Endothelial cell (in vitro differentiated cells): ENCODE results near the gene SPATS1. TPM values are rescaled to one million over a fixed set of nuclear protein-coding genes. Genes with fewer than 3 reads are reported as not detected.
"Not testable (repeated sequence)": the region's sequence is repeated elsewhere in the genome, so short reads cannot be mapped to it uniquely, and the experiment has no call there.

Experiments used
- DNase-seq: peaks from one replicate; pipeline ENCODE4 v3.0.0; 2021; ENCODE audit warnings: low spot score
- H3K27ac Mint-ChIP-seq: one replicate; pipeline ENCODE4 v1.8.0; 2021; ENCODE audit warnings: mixed read lengths, inconsistent platforms; ENCODE audit not compliant: unreplicated experiment
- H3K27me3 Mint-ChIP-seq: one replicate; pipeline ENCODE4 v1.8.0; 2021; ENCODE audit warnings: mild to moderate bottlenecking, moderate library complexity, mixed read lengths, inconsistent platforms; ENCODE audit not compliant: unreplicated experiment
- H3K36me3 Mint-ChIP-seq: one replicate; pipeline ENCODE4 v1.8.0; 2021; ENCODE audit warnings: mild to moderate bottlenecking, low read depth, mixed read lengths, inconsistent platforms; ENCODE audit not compliant: unreplicated experiment
- H3K4me1 Mint-ChIP-seq: one replicate; pipeline ENCODE4 v1.8.0; 2021; ENCODE audit warnings: mild to moderate bottlenecking, mixed read lengths, inconsistent platforms; ENCODE audit not compliant: unreplicated experiment
- H3K4me3 Mint-ChIP-seq: one replicate; pipeline ENCODE4 v1.8.0; 2021; ENCODE audit warnings: mild to moderate bottlenecking, mixed read lengths, inconsistent platforms; ENCODE audit not compliant: unreplicated experiment
- H3K9me3 Mint-ChIP-seq: one replicate; pipeline ENCODE4 v1.8.0; 2021; ENCODE audit warnings: mixed read lengths, inconsistent platforms; ENCODE audit not compliant: unreplicated experiment
- total RNA-seq: library from RNA; stranded (reverse); fragmentation: NEBNext Ultra II Directional; extraction: Animal tissue kit (Norgen Biotek cat#: 25700); gene quantifications from one replicate; pipeline ENCODE4 v1.2.1, GENCODE V29; 2021; ENCODE audit not compliant: unreplicated experiment
- TF ChIP-seq, protein P1 (sequence below): fragments of 200-600 bp; sonication (generic); IDR thresholded peaks from one replicate; pipeline ENCODE4 v1.5.0; 2021; ENCODE audit warnings: antibody characterized with exemption; ENCODE audit not compliant: unreplicated experiment

The SPATS1 gene
- total RNA-seq, 1 donor from 2014 or later, result not detected

DNA sequence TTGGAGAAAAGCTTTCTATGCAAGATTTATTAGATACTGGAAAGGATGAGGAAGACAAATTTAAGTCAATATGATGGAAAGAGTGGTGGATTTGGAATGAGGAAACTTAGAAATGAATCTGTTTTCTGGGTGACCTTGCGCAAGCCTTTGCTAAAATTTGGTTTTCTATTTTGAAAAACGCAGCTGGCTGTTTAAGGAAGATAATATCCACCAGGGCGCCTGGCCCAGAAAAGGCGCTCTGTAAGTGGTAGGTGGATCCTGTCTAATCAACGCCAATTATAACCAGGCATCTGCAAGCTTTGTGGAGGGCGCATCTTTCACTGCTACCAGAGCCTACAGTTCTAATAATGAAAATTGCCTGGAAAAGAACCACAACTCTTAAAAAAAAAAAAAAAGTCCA, 398 bp upstream of the SPATS1 start:
- H3K27me3 Mint-ChIP-seq, result peaks cover 3% of the 10 kb centered on the region
- TF ChIP-seq, protein P1, sequence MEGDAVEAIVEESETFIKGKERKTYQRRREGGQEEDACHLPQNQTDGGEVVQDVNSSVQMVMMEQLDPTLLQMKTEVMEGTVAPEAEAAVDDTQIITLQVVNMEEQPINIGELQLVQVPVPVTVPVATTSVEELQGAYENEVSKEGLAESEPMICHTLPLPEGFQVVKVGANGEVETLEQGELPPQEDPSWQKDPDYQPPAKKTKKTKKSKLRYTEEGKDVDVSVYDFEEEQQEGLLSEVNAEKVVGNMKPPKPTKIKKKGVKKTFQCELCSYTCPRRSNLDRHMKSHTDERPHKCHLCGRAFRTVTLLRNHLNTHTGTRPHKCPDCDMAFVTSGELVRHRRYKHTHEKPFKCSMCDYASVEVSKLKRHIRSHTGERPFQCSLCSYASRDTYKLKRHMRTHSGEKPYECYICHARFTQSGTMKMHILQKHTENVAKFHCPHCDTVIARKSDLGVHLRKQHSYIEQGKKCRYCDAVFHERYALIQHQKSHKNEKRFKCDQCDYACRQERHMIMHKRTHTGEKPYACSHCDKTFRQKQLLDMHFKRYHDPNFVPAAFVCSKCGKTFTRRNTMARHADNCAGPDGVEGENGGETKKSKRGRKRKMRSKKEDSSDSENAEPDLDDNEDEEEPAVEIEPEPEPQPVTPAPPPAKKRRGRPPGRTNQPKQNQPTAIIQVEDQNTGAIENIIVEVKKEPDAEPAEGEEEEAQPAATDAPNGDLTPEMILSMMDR, result no peak
- DNase-seq, result no peak
- no peaks in the 10 kb centered on the region for H3K9me3 Mint-ChIP-seq
- H3K36me3 Mint-ChIP-seq, result no peaks in the 10 kb centered on the region
- no peak overlapping the region for H3K27ac Mint-ChIP-seq
- no peak overlapping the region for H3K4me3 Mint-ChIP-seq
- no peaks in the 10 kb centered on the region for H3K4me1 Mint-ChIP-seq

DNA sequence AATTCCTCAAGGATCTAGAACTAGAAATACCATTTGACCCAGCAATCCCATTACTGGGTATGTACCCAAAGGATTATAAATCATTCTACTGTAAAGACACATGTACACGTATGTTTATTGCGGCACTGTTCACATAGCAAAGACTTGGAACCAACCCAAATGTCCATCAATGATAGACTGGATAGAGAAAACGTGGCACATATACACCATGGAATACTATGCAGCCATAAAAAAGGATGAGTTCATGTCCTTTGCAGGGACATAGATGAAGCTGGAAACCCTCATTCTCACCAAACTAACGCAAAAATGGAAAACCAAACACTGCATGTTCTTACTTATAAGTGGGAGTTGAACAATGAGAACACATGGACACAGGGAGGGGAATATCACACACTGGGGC, 4.4 kb downstream of the SPATS1 start:
- not testable (repeated sequence) for H3K4me1 Mint-ChIP-seq, H3K9me3 Mint-ChIP-seq, H3K27ac Mint-ChIP-seq, H3K27me3 Mint-ChIP-seq, H3K4me3 Mint-ChIP-seq, DNase-seq, H3K36me3 Mint-ChIP-seq

- TF ChIP-seq, protein P1, result no peak
- Mint-ChIP-seq H3K9me3 (no peaks in the 10 kb centered on the region), H3K4me1 (no peaks in the 10 kb centered on the region), H3K27me3 (no peaks in the 10 kb centered on the region), H3K4me3 (no peak overlapping the region), H3K36me3 (no peaks in the 10 kb centered on the region), H3K27ac (no peak overlapping the region)
- no peak for DNase-seq
Observed at GRCh38 chr6:44349904-44350649, 7.6 kb downstream of the SPATS1 start.

DNA sequence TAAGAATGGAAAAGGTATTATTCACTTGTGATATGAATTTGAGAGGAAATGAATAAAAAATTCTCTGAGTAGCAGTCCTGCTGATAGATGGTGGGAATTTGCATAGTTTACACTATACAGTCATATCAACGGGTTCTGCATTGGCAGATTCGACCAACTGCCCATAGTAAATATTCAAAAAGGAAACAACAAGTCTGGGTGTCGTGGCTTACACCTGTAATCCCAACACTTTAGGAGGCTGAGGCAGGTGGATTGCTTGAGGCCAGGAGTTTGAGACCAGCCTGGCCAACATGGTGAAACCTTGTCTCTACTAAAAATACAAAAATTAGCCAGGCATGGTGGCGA, 8.2 kb downstream of the SPATS1 start:
- DNase-seq, H3K4me1 Mint-ChIP-seq, H3K4me3 Mint-ChIP-seq, H3K27me3 Mint-ChIP-seq, H3K27ac Mint-ChIP-seq, H3K9me3 Mint-ChIP-seq, H3K36me3 Mint-ChIP-seq: not testable (repeated sequence)

GRCh38 chr6:44352259-44352658, 9.8 kb downstream of the SPATS1 start:
- Mint-ChIP-seq H3K27ac (no peak overlapping the region), H3K36me3 (no peaks in the 10 kb centered on the region), H3K4me1 (no peaks in the 10 kb centered on the region), H3K4me3 (no peak overlapping the region), H3K9me3 (no peaks in the 10 kb centered on the region), H3K27me3 (no peaks in the 10 kb centered on the region)
- no peak for DNase-seq
- TF ChIP-seq, protein P1, result no peak

DNA sequence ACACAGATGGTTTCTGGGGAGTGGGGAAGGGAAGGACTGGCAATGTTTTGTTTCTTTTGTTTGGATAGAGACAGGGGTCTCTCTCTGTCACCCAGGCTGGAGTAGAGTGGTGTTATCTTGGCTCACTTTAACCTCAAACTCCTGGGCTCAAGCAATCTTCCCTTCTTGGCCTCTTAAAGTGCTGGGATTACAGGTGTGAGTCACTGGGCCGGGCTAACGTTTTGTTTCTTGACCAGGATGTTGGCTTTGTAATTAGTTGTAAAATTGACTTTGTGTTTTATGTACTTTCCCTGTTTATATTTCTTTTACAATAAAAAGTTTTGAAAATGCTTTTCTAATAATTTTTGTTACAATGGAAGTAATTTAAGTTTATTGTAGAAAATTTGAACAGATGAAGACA, 10.9 kb downstream of the SPATS1 start:
- H3K9me3 Mint-ChIP-seq, result no peaks in the 10 kb centered on the region
- no peaks in the 10 kb centered on the region for H3K36me3 Mint-ChIP-seq
- H3K27me3 Mint-ChIP-seq, result no peaks in the 10 kb centered on the region
- no peak overlapping the region for H3K4me3 Mint-ChIP-seq
- H3K4me1 Mint-ChIP-seq, result no peaks in the 10 kb centered on the region
- no peak for DNase-seq
- TF ChIP-seq, protein P1, result no peak
- no peak overlapping the region for H3K27ac Mint-ChIP-seq
